Loucy (cell line): ENCODE measurements around the gene GNAS-AS1.

ENCODE experiments used
- H2AFZ ChIP-seq: fragments of 200-600 bp; sonication (generic); 2 replicates; pipeline ENCODE4 v1.6.0; 2016; ENCODE audit warnings: antibody characterized with exemption, mild to moderate bottlenecking, low read length, moderate library complexity
- H3F3A ChIP-seq: fragments of 200-600 bp; 2 replicates; pipeline ENCODE4 v1.6.0; 2016; ENCODE audit warnings: antibody characterized with exemption, low read depth, mild to moderate bottlenecking
- H3K27me3 ChIP-seq: fragments of 200-600 bp; sonication (generic); 2 replicates; pipeline ENCODE4 v1.6.1; 2014; ENCODE audit warnings: low read length, mild to moderate bottlenecking; ENCODE audit not compliant: insufficient read depth, poor library complexity, severe bottlenecking
- H3K36me3 ChIP-seq: fragments of 200-600 bp; sonication (generic); 2 replicates; pipeline ENCODE4 v1.6.1; 2016; ENCODE audit warnings: low read length; ENCODE audit not compliant: insufficient read depth
- H3K4me1 ChIP-seq: fragments of 200-600 bp; sonication (generic); 2 replicates; pipeline ENCODE4 v1.5.1; 2014; ENCODE audit warnings: low read length, mild to moderate bottlenecking; ENCODE audit not compliant: insufficient read depth, poor library complexity, severe bottlenecking
- H3K4me2 ChIP-seq: fragments of 200-600 bp; sonication (generic); 2 replicates; pipeline ENCODE4 v1.6.0; 2014; ENCODE audit warnings: antibody characterized with exemption, low read length, low read depth, mild to moderate bottlenecking; ENCODE audit not compliant: poor library complexity, severe bottlenecking
- H3K4me3 ChIP-seq: fragments of 200-600 bp; sonication (generic); 2 replicates; pipeline ENCODE4 v1.5.1; 2014; ENCODE audit warnings: low read length, mild to moderate bottlenecking, mixed read lengths; ENCODE audit not compliant: poor library complexity, severe bottlenecking
- H3K79me2 ChIP-seq: fragments of 200-600 bp; sonication (generic); 2 replicates; pipeline ENCODE4 v1.6.1; 2014; ENCODE audit warnings: low read length; ENCODE audit not compliant: insufficient read depth
- H3K9ac ChIP-seq: fragments of 200-600 bp; sonication (generic); 2 replicates; pipeline ENCODE4 v1.6.0; 2014; ENCODE audit warnings: mild to moderate bottlenecking, low read depth, low read length, moderate library complexity; ENCODE audit not compliant: poor library complexity, severe bottlenecking
- H3K9me2 ChIP-seq: fragments of 200-600 bp; sonication (generic); replicated peaks from 2 replicates; pipeline ENCODE4 v1.6.1; 2016; ENCODE audit warnings: low read depth, low read length, mixed read lengths
- H3K9me3 ChIP-seq: fragments of 200-600 bp; sonication (generic); 2 replicates; pipeline ENCODE4 v1.6.1; 2014; ENCODE audit warnings: mild to moderate bottlenecking, antibody characterized with exemption, low read length, low read depth; ENCODE audit not compliant: insufficient read depth
- H4K20me1 ChIP-seq: fragments of 200-600 bp; sonication (generic); 2 replicates; pipeline ENCODE4 v1.6.0; 2014; ENCODE audit warnings: antibody characterized with exemption, low read length, mild to moderate bottlenecking; ENCODE audit not compliant: insufficient read depth, poor library complexity, severe bottlenecking
- CTCF ChIP-seq: fragments of 200-600 bp; sonication (generic); conservative IDR thresholded peaks from 2 replicates; pipeline ENCODE4 v1.5.1; 2014; ENCODE audit warnings: mild to moderate bottlenecking, antibody characterized with exemption, low read length
- EZH2phosphoT487 ChIP-seq: fragments of 200-600 bp; IDR thresholded peaks from 2 replicates; pipeline ENCODE4 v1.6.1; 2018; ENCODE audit warnings: antibody characterized with exemption, mild to moderate bottlenecking, moderate library complexity, borderline replicate concordance

Gene GNAS-AS1

GRCh38 chr20:58817748-58818147 is 33.0 kb downstream of the GNAS-AS1 start:
- Histone ChIP-seq H2AFZ (no peak overlapping the region), H4K20me1 (no peaks in the 10 kb centered on the region), H3K36me3 (no peaks in the 10 kb centered on the region), H3F3A (no peaks in the 10 kb centered on the region), H3K27me3 (no peaks in the 10 kb centered on the region), H3K9ac (no peak overlapping the region), H3K79me2 (no peaks in the 10 kb centered on the region), H3K4me2 (no peak overlapping the region), H3K9me2 (no peaks in the 10 kb centered on the region), H3K4me1 (peaks cover 4% of the 10 kb centered on the region), H3K9me3 (no peaks in the 10 kb centered on the region), H3K4me3 (no peak overlapping the region)
- TF ChIP-seq EZH2phosphoT487: no peak

- Histone ChIP-seq H3K9ac (no peak overlapping the region), H3K9me2 (no peaks in the 10 kb centered on the region), H3K4me1 (peaks cover 4% of the 10 kb centered on the region), H3K4me3 (no peak overlapping the region), H2AFZ (no peak overlapping the region), H3K36me3 (no peaks in the 10 kb centered on the region), H3K4me2 (no peak overlapping the region), H3K79me2 (no peaks in the 10 kb centered on the region), H3K9me3 (no peaks in the 10 kb centered on the region), H3K27me3 (no peaks in the 10 kb centered on the region), H3F3A (no peaks in the 10 kb centered on the region), H4K20me1 (no peaks in the 10 kb centered on the region)
- TF ChIP-seq CTCF: no peak
- no peak for TF ChIP-seq EZH2phosphoT487
Measured at GRCh38 chr20:58816957-58817651, 33.6 kb downstream of the GNAS-AS1 start.

GRCh38 chr20:58816051-58816450 is 34.7 kb downstream of the GNAS-AS1 start:
- no peaks in the 10 kb centered on the region for H3K9me2 ChIP-seq
- no peak overlapping the region for H3K9ac ChIP-seq
- no peak overlapping the region for H3K4me2 ChIP-seq
- no peaks in the 10 kb centered on the region for H3K27me3 ChIP-seq
- no peak overlapping the region for H3K4me3 ChIP-seq
- no peaks in the 10 kb centered on the region for H3F3A ChIP-seq
- peaks cover 4% of the 10 kb centered on the region for H3K4me1 ChIP-seq
- no peaks in the 10 kb centered on the region for H3K36me3 ChIP-seq
- no peaks in the 10 kb centered on the region for H3K9me3 ChIP-seq
- H4K20me1 ChIP-seq: no peaks in the 10 kb centered on the region
- H3K79me2 ChIP-seq: no peaks in the 10 kb centered on the region
- TF ChIP-seq CTCF (no peak), EZH2phosphoT487 (no peak)
- H2AFZ ChIP-seq: no peak overlapping the region

- H4K20me1 ChIP-seq: no peaks in the 10 kb centered on the region
- H2AFZ ChIP-seq: no peak overlapping the region
- no peak for TF ChIP-seq EZH2phosphoT487
- no peak for TF ChIP-seq CTCF
- no peaks in the 10 kb centered on the region for H3K36me3 ChIP-seq
- H3K4me2 ChIP-seq: no peak overlapping the region
- no peak overlapping the region for H3K4me3 ChIP-seq
- no peaks in the 10 kb centered on the region for H3K79me2 ChIP-seq
- no peaks in the 10 kb centered on the region for H3K9me3 ChIP-seq
- H3K4me1 ChIP-seq: peaks cover 4% of the 10 kb centered on the region
- H3F3A ChIP-seq: no peaks in the 10 kb centered on the region
- no peaks in the 10 kb centered on the region for H3K27me3 ChIP-seq
- no peak overlapping the region for H3K9ac ChIP-seq
- no peaks in the 10 kb centered on the region for H3K9me2 ChIP-seq
Measured at GRCh38 chr20:58815448-58815847, 35.3 kb downstream of the GNAS-AS1 start.
